GM23338 (cell line): Measurements from ENCODE around the gene MME. TPM values are rescaled to one million over a fixed set of nuclear protein-coding genes. Genes with fewer than 3 reads are reported as not detected.

ENCODE experiments used
- ATAC-seq: fragments of 200-7000 bp; cut with Tn5 transposase; 3 replicates; pipeline ENCODE4 v1.9.1; 2020
- DNase-seq: peaks from one replicate; pipeline ENCODE4 v3.0.0-alpha.2; 2015; ENCODE audit warnings: low spot score
- H2AFZ ChIP-seq: fragments of 200-600 bp; sonication (generic); 2 replicates; pipeline ENCODE4 v1.8.0; 2016; ENCODE audit warnings: antibody characterized with exemption, mild to moderate bottlenecking, moderate library complexity
- H3F3A ChIP-seq: fragments of 200-600 bp; sonication (generic); replicated peaks from 2 replicates; pipeline ENCODE4 v1.8.0; 2017; ENCODE audit warnings: antibody characterized with exemption, mixed run types, low read depth
- H3K27ac ChIP-seq: fragments of 200-600 bp; sonication (generic); 2 replicates; pipeline ENCODE4 v1.6.1; 2016; ENCODE audit warnings: low read depth
- H3K27me3 ChIP-seq: fragments of 200-600 bp; sonication (generic); 2 replicates; pipeline ENCODE4 v1.8.0; 2016; ENCODE audit warnings: mild to moderate bottlenecking, mixed run types, moderate library complexity; ENCODE audit not compliant: insufficient read depth
- H3K36me3 ChIP-seq: fragments of 200-600 bp; sonication (generic); 2 replicates; pipeline ENCODE4 v1.8.0; 2016; ENCODE audit warnings: mild to moderate bottlenecking; ENCODE audit not compliant: insufficient read depth
- H3K4me1 ChIP-seq: fragments of 200-600 bp; sonication (generic); 2 replicates; pipeline ENCODE4 v1.8.0; 2016; ENCODE audit warnings: mild to moderate bottlenecking, moderate library complexity; ENCODE audit not compliant: insufficient read depth
- H3K4me2 ChIP-seq: fragments of 200-600 bp; sonication (generic); 2 replicates; pipeline ENCODE4 v1.7.1; 2017; ENCODE audit warnings: mixed run types
- H3K4me3 ChIP-seq: fragments of 200-600 bp; sonication (generic); 2 replicates; pipeline ENCODE4 v1.6.1; 2016; ENCODE audit warnings: mixed run types
- H3K79me2 ChIP-seq: fragments of 200-600 bp; sonication (generic); replicated peaks from 2 replicates; pipeline ENCODE4 v1.8.0; 2017; ENCODE audit warnings: mild to moderate bottlenecking; ENCODE audit not compliant: insufficient read depth
- H3K9me2 ChIP-seq: fragments of 200-600 bp; sonication (generic); 2 replicates; pipeline ENCODE4 v1.8.0; 2017; ENCODE audit not compliant: insufficient read depth
- H4K20me1 ChIP-seq: fragments of 200-600 bp; sonication (generic); replicated peaks from 2 replicates; pipeline ENCODE4 v1.8.0; 2017; ENCODE audit warnings: mild to moderate bottlenecking; ENCODE audit not compliant: insufficient read depth
- H3K27ac Mint-ChIP-seq: 2 replicates; pipeline ENCODE4 v1.8.0; 2020; ENCODE audit warnings: inconsistent platforms, mild to moderate bottlenecking, moderate library complexity, mixed read lengths
- H3K27me3 Mint-ChIP-seq: 3 replicates; pipeline ENCODE4 v1.8.0; 2022; ENCODE audit warnings: low read depth, mild to moderate bottlenecking, moderate library complexity, mixed read lengths, inconsistent platforms; ENCODE audit not compliant: insufficient read depth, poor library complexity
- H3K36me3 Mint-ChIP-seq: 3 replicates; pipeline ENCODE4 v1.8.0; 2021; ENCODE audit warnings: low read depth, mild to moderate bottlenecking, inconsistent platforms, moderate library complexity, mixed read lengths
- H3K4me1 Mint-ChIP-seq: 3 replicates; pipeline ENCODE4 v1.8.0; 2020; ENCODE audit warnings: mild to moderate bottlenecking, inconsistent platforms, mixed read lengths
- H3K4me3 Mint-ChIP-seq: 3 replicates; pipeline ENCODE4 v1.8.0; 2021; ENCODE audit warnings: moderate library complexity, mild to moderate bottlenecking, inconsistent platforms, mixed read lengths
- H3K9me3 Mint-ChIP-seq: 3 replicates; pipeline ENCODE4 v1.8.0; 2020; ENCODE audit warnings: moderate library complexity, mild to moderate bottlenecking, inconsistent platforms, mixed read lengths
- CREB1 ChIP-seq: fragments of 250-450 bp; sonication (Bioruptor Pico); IDR thresholded peaks from 2 replicates; pipeline ENCODE4 v1.5.0; 2020; ENCODE audit warnings: low read depth, mild to moderate bottlenecking, moderate library complexity
- CTCF ChIP-seq, 2 experiments: fragments of 200-600 bp in 1 of 2; sonication (generic) in 1 of 2; conservative IDR thresholded peaks; 2 replicates each; pipeline versions ENCODE4 v1.5.1 to v1.6.1; 2016 to 2017; ENCODE audit warnings: antibody characterized with exemption in 2 of 2, low read depth in 2 of 2, mild to moderate bottlenecking in 2 of 2, moderate library complexity in 1 of 2
- ETS1 ChIP-seq: IDR thresholded peaks from 2 replicates; pipeline ENCODE4 v1.6.1; 2016; ENCODE audit warnings: antibody characterized with exemption
- EZH2 ChIP-seq: fragments of 200-600 bp; sonication (generic); IDR thresholded peaks from one replicate; pipeline ENCODE4 v1.8.0; 2017; ENCODE audit warnings: antibody characterized with exemption, mild to moderate bottlenecking, low read depth; ENCODE audit not compliant: unreplicated experiment
- EZH2phosphoT487 ChIP-seq: fragments of 200-600 bp; sonication (generic); IDR thresholded peaks from one replicate; pipeline ENCODE4 v1.8.1; 2018; ENCODE audit warnings: antibody characterized with exemption; ENCODE audit not compliant: unreplicated experiment
- JUNB ChIP-seq: IDR thresholded peaks from one replicate; pipeline ENCODE4 v1.6.1; 2016; ENCODE audit warnings: antibody characterized with exemption; ENCODE audit not compliant: unreplicated experiment
- NANOG ChIP-seq: IDR thresholded peaks from 2 replicates; pipeline ENCODE4 v1.6.1; 2016; ENCODE audit warnings: antibody characterized with exemption, borderline replicate concordance
- POLR2AphosphoS5 ChIP-seq: IDR thresholded peaks from 2 replicates; pipeline ENCODE4 v1.6.1; 2016; ENCODE audit warnings: antibody characterized with exemption, low read depth
- REST ChIP-seq: IDR thresholded peaks from one replicate; pipeline ENCODE4 v1.6.1; 2018; ENCODE audit warnings: antibody characterized with exemption; ENCODE audit not compliant: unreplicated experiment
- STAT1 ChIP-seq: IDR thresholded peaks from one replicate; pipeline ENCODE4 v1.6.1; 2016; ENCODE audit warnings: antibody characterized with exemption; ENCODE audit not compliant: unreplicated experiment
- ZNF114 ChIP-seq: fragments of 250-450 bp; sonication (Bioruptor Pico); IDR thresholded peaks from 2 replicates; pipeline ENCODE4 v1.5.0; 2020; ENCODE audit warnings: mild to moderate bottlenecking, moderate library complexity
- ZNF331 ChIP-seq: fragments of 250-450 bp; sonication (Bioruptor Pico); IDR thresholded peaks from 2 replicates; pipeline ENCODE4 v1.5.0; 2020; ENCODE audit warnings: low read depth, mild to moderate bottlenecking, moderate library complexity
- ZNF462 ChIP-seq: fragments of 250-450 bp; sonication (Bioruptor Pico); IDR thresholded peaks from 2 replicates; pipeline ENCODE4 v1.5.0; 2020; ENCODE audit warnings: mild to moderate bottlenecking, moderate library complexity
- polyA plus RNA-seq: library from polyadenylated mRNA; unstranded; fragments of >200 nt; fragmentation: Nextera tagmentation; extraction: Ambion mirVana; gene quantifications from 2 replicates; pipeline ENCODE4 v1.2.1, GENCODE V29; 2016
- total RNA-seq: library from RNA; depleted of rRNA; stranded (reverse); fragments of >200 nt; shearing (Covaris generic); gene quantifications from 2 replicates; pipeline ENCODE4 v1.2.3, GENCODE V29; 2014

Gene MME
- total and polyA plus RNA-seq, 2 experiments from 2014 or later = 15.2 to 76.7 TPM

- Histone ChIP-seq H3K27me3 (no peaks in the 10 kb centered on the region), H3K4me3 (no peak overlapping the region), H3F3A (no peaks in the 10 kb centered on the region), H3K4me1 (peaks cover 15% of the 10 kb centered on the region; the same call in 1 of the 2 replicates), H4K20me1 (no peaks in the 10 kb centered on the region), H2AFZ (no peak overlapping the region), H3K4me2 (no peak overlapping the region), H3K27ac (no peak overlapping the region), H3K9me2 (no peaks in the 10 kb centered on the region), H3K79me2 (no peaks in the 10 kb centered on the region; the same call in 1 of the 2 replicates), H3K36me3 (no peaks in the 10 kb centered on the region)
- DNase-seq (no peak), ATAC-seq (no peak)
- Mint-ChIP-seq H3K4me1 (peaks cover 16% of the 10 kb centered on the region; the same call in 2 of the 3 replicates), H3K27me3 (peaks cover 4% of the 10 kb centered on the region), H3K9me3 (no peaks in the 10 kb centered on the region), H3K4me3 (no peak overlapping the region), H3K27ac (no peak overlapping the region), H3K36me3 (peaks cover 2% of the 10 kb centered on the region; the same call in 1 of the 3 replicates)
- no peak for TF ChIP-seq CREB1 (CRISPR knock-in tag)
- no peak for TF ChIP-seq EZH2
- TF ChIP-seq STAT1 = no peak
- no peak for TF ChIP-seq NANOG
- no peak for TF ChIP-seq POLR2AphosphoS5
- TF ChIP-seq ZNF462 (CRISPR knock-in tag) = no peak
- no peak for TF ChIP-seq EZH2phosphoT487
- TF ChIP-seq ZNF331 (CRISPR knock-in tag) = no peak
- no peak for TF ChIP-seq ETS1
- no peak for TF ChIP-seq JUNB
- no peak for TF ChIP-seq REST
- TF ChIP-seq ZNF114 = no peak
- TF ChIP-seq CTCF (conservative IDR thresholded peaks at IDR 0.05; ENCODE audit: low read depth in 2 of 2) = no peak
Observed at GRCh38 chr3:155129396-155129795, 49.3 kb downstream of the MME start.
